Epidermal melanocyte (primary cell): ENCODE results near the gene SAMD4B.
"Not testable (repeated sequence)": the region's sequence is repeated elsewhere in the genome, so short reads cannot be mapped to it uniquely, and the experiment has no call there.

Source experiments
- DNase-seq: peaks from one replicate; pipeline ENCODE4 v3.0.0; 2011; ENCODE audit warnings: low spot score; ENCODE audit not compliant: insufficient read length

SAMD4B gene, protein sequence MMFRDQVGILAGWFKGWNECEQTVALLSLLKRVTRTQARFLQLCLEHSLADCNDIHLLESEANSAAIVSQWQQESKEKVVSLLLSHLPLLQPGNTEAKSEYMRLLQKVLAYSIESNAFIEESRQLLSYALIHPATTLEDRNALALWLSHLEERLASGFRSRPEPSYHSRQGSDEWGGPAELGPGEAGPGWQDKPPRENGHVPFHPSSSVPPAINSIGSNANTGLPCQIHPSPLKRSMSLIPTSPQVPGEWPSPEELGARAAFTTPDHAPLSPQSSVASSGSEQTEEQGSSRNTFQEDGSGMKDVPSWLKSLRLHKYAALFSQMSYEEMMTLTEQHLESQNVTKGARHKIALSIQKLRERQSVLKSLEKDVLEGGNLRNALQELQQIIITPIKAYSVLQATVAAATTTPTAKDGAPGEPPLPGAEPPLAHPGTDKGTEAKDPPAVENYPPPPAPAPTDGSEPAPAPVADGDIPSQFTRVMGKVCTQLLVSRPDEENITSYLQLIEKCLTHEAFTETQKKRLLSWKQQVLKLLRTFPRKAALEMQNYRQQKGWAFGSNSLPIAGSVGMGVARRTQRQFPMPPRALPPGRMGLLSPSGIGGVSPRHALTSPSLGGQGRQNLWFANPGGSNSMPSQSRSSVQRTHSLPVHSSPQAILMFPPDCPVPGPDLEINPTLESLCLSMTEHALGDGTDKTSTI

DNA sequence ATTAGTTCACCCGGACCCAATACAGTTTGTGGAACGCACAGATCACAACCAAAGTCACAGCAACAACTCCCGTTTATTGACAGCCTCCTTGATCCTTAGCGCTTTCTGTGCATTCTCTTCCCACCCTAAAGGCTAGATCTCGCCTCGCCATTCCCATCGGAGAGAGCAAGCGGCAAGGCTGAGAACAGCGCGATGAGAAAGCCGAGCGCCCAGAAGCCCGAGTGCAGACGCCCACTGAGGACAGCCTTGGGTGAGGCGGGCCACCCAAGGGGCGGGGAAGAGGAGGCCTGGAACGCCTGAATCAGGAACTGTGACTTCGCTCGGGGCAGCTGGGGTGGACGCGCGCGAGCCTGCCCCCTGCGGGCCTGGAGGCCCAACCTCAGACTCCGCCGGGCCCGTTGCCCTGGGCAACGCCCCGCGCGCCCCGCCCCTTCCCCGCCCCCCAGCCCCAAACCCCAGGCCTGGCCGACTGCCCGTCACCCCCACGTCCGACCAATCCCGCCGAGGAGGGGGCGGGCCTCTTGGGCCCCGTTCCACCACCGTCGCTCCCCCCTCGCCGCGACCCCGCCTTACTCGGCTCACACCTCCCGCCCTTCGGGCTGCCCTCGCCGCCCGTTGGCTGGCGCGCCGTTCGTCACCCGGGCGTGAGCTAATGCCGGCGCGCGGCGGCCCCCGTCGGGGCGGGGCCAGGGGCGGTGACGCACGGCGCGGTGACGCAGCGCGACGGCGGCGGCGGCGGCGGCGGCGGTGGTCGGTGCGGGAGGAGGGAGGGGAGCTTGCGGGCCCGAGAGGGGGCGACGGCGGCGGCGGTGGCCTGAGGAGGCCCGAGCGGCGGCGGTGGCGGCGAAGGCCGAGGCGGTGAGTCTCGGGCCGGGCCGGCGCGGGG lies at the start of gene SAMD4B:
SAMD4B (plus strand) TSS at position 703 of the 886 bp plus-strand sequence. CDS start 14,473 bp downstream, outside the sequence.
- peak; percentile 96 for DNase-seq

DNA sequence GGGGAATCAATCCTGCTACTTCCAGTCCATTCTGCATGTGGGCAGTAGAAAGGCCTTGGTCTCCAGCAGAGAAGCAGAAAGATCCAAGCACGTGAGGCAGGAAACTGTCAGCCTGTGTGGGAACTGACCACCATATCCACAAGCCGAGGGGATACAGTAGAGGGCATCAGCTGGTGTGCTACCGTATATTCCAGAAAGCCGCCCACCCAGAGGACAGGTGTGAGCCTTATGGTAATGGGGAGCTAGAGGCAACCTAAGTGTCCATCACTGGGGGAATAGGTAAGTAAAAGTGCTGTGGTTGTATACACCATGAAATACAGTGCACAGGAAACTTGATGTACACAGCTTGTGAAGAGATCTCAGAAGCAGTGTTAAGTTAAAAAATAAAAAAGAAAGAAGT lies 48.8 kb upstream of the SAMD4B start:
- no peak for DNase-seq

DNA sequence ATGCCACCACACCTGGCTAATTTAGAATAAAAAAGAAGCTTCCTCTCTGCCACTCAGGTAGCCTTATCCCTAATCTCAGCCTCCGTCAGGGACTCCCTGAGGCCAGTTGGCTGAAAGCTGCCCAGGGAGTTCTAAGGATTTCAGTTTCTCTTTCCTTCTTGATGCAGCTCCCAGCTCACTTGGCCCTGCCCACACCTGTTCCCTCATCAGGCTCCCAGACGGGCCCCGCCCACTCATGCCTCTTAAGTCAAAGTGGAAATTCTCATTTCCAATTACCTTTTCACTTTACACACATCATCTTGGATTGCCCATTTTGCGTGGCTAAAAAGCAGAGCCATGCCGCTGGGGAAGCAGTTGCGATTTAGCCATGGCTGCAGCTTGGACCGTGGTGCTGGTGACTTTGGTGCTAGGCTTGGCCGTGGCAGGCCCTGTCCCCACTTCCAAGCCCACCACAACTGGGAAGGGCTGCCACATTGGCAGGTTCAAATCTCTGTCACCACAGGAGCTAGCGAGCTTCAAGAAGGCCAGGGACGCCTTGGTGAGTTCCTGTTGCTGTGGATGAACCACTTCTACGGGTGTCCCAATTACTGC lies 46.1 kb upstream of the SAMD4B start, which contains the start of gene IFNL1:
IFNL1 (plus strand) TSS at position 353 of the 591 bp plus-strand sequence; CDS start at position 368, 15 bp downstream.
- no peak for DNase-seq

DNA sequence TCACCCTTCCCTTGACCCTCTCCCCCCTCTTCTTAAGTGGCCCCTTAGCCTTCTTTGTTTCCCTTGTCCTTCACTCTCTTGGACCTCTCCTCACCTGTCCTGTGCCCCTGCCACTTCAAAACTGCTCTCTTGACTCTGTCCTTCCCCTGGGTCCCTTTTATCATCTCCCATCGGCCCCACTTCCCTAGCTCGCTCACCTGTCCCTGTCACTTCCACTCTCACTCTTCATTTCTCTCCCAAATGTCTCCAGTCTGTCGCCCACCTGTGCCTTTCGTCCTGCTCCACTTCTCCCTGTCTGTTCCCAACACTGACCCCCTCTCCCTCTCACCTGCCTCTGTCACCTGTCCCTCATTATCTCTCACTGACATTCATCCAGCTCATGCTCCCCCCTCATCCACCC lies 45.3 kb upstream of the SAMD4B start:
- no peak for DNase-seq

DNA sequence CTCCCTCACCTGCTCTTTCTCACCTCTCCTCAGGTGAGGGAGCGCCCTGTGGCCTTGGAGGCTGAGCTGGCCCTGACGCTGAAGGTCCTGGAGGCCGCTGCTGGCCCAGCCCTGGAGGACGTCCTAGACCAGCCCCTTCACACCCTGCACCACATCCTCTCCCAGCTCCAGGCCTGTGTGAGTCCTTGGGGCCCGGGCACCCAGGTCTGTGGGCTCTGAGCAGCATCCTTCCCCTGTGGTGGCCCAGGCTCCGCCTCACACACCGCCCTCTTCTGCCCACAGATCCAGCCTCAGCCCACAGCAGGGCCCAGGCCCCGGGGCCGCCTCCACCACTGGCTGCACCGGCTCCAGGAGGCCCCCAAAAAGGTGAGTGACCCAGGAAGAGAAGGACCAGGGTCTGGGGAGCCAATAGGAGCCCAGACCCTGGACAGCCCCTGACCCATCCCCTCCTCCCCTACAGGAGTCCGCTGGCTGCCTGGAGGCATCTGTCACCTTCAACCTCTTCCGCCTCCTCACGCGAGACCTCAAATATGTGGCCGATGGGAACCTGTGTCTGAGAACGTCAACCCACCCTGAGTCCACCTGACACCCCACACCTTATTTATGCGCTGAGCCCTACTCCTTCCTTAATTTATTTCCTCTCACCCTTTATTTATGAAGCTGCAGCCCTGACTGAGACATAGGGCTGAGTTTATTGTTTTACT lies 44.1 kb upstream of the SAMD4B start:
- DNase-seq: no peak

DNA sequence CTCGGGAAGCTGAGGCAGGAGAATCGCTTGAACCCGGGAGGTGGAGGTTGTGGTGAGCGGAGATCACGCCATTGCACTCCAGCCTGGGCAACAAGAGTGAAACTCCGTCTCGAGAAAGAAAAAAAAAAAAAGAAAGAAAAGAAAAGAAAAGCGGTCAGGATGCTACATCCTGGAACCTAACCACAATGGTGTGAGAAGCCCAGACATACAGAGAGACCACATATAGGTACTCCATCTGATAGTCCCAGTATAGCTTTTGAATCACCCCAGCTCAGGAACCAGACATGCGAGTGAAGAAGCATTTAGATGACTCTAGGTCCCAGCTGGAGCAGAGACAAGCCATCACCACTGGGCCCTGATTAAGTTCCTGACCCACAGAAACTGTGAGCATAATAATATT lies 42.8 kb upstream of the SAMD4B start:
- no peak for DNase-seq

DNA sequence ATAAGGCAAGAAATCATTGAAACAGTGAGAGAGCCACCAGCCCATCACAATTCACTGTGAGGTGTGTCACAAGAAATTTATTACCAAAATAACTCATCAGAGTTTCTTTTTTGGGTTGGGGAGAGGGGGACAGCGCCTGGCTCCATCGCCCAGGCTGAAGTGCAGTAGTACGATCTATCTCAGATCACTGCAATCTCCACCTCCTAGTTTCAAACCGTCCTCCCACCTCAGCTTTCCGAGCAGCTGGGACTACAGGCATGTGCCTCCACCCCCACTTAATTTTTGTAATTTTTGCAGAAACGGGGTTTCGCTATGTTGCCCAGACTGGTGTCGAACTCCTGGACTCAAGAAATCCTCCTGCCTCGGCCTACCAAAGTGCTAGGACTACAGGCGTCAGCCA lies 42.4 kb upstream of the SAMD4B start:
- DNase-seq: no peak

DNA sequence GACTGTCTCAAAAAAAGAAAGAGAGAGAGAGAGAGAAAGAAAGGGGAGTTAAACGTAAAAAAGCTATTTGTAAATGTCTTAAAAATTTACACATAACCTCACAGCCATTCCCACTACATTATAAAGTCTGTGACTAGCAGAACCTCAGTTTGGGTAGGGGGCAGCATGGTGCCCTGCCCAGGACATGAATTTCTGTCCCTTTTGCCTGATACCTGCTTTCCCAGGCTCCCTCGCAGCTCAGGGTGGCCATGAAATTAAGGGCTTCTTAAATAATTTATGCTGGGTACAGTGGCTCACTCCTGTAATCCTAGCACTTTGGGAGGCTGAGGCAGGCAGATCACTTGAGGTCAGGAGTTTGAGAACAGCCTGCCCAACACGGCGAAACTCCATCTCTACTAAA lies 41.2 kb upstream of the SAMD4B start:
- no peak for DNase-seq

DNA sequence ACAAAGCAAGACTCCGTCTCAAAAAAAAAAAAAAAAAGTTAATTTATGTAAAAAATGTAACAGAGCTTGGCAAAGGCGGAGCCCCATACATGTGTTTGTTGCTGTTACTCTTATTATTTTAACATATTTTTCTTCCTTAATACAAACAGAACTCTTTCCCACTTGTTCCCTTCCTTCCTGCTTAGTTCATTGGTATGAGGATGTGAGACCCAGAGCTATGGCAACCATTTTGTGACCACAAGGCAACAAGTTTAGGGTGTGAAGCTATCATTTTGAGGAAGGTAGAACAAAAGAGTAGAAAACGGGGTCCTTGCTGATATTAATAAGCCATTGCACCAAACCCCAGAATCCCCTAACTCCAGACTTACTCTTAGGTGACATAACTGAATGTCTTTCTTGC lies 40.7 kb upstream of the SAMD4B start:
- DNase-seq: no peak

DNA sequence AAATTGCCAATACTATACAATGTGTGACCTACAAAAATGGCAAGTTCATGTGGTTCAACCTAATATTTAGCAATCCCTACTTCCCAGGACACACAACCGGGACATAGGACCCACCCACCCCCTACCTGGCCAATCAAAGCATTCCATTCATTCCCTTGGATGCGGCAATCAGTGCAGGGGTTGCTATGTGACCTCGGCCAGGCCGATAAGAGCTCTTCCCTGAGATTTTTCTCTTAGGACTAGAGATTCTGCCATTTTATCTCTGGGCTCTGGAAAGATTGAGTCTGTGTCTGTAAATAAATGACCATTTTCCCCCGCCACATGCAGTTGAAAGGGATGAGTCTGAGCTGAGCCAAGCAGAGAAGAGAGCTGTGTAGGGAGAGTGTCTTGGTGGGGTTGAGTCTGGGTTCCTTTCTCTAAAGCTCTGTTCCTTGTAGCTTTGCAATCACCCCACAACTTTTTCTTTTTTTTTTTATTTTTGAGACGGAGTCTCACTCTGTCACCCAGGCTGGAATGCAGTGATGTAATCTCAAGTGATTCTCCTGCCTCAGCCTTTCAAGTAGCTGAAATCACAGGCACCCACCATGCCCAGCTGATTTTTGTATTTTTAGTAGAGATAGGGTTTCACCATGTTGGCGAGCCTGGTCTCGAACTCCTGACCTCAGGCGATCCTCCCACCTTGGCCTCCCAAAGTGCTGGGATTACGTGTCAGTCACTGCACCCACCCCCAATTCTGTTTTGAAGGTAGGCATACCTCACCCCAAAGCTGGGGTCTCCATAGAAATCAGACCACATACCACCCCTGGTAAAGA lies 38.6 kb upstream of the SAMD4B start:
- no peak for DNase-seq

DNA sequence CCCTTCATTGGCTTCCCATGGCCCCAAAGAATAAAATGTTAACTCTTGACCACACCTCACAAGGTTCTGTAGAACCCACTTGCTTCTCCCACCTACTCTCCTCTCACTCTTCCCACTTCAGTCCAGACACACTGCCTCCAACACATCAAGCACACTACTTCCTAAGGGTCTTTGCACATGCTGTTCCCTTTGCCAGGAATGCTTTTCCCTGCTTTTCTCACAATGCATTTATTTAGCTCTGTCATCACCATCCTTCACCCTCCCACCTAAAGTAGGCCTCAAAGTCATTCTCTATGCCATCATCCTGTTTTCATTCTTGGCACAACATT lies 38.1 kb upstream of the SAMD4B start:
- no peak for DNase-seq

DNA sequence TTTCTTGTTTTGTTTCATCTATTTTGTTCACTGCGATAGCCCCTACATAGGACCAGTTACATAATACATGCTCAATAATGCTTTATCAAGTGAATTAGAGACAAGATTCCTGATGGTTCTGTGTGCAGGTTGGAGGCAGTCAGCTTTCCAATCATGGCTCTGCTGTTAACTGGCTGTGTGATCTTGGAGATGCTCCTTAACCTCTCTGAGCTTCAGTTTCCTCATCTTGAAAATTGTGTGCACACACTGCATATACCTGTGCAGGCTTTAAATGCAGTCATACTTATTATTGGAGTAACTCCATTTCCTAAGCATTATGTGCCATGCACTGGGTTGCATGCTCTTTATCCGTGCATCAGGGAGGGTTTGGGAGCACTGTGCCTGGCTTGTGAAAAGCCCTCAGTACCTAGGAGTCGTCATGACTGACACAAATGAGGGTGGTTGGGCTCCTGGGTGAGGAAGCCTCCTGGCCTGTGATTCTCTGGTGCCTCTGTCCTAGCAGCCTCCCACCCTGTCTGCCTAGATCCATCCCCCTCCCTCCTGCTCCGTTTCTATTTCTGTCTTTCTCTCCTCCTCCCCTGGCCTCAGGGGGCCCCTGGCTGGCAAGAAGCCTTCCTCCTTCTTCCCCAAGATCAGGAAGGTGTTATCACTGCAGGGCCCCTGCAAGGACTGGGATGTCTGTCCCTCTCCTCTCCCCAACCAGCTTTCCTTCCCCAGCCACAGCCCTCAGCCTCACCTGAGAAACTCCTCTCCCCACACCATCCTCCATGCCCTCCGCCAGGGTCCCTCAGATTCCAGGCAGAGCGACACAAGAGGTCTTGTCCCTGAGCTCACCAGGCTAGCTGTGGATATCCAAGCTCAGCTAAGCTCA lies 37.3 kb upstream of the SAMD4B start:
- no peak for DNase-seq

DNA sequence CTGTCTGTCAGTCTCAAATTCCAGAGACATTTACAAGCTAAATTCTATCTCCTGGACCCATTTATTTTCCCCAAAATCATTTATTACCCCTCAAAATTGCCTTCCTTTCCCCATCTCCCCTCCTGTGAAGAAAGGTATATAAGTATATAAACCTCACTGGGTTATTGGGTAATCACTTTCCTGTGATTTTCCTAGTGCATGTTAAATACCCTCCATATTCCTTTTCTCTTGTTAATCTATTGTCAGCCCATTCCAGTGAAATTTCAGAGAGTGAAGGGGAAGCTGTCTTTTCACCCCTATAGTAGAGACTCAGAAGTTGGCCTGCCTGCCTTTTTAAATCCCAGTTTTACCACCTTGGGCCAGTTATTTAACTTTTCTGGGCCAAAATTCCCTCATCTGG lies 36.1 kb upstream of the SAMD4B start:
- DNase-seq: no peak

DNA sequence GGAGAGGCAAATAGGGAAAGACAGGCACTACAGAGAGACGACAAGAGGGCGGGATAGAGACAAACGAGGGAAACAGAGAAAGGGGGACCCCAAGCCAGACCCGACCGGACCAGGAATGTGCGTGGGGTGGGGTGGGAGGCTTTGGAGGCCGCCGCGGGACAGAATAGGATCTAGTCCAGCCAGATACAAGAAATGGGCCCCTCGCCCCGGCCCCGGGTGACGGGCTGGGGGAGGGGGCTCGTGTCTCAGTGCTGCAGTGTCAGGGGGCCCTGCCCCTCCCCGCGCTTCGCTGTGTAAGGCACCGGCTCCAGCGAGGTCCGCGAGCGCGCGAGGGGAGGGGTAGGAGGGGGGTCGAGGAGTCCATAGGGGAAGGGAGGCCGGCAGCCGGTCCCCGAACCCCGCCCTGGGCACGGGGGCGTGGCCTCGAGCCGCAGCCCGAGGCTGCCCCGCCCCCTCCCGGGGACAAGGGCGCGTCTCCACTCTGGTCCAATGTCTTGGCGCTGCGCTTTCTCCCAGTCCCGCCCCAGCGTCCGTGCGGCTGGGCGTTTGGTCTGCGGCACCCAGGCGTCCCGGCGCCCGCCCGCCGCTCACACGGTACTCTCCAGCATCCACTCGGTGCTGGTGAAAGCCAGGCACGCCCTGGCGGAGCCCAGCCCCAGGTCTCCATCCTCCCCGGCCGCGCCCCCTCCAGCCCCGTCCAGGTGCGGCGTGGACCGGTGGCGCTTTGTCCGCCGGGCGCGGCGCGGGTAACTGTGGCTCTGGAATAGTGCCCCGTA lies 35.0 kb upstream of the SAMD4B start:
- DNase-seq: no peak

DNA sequence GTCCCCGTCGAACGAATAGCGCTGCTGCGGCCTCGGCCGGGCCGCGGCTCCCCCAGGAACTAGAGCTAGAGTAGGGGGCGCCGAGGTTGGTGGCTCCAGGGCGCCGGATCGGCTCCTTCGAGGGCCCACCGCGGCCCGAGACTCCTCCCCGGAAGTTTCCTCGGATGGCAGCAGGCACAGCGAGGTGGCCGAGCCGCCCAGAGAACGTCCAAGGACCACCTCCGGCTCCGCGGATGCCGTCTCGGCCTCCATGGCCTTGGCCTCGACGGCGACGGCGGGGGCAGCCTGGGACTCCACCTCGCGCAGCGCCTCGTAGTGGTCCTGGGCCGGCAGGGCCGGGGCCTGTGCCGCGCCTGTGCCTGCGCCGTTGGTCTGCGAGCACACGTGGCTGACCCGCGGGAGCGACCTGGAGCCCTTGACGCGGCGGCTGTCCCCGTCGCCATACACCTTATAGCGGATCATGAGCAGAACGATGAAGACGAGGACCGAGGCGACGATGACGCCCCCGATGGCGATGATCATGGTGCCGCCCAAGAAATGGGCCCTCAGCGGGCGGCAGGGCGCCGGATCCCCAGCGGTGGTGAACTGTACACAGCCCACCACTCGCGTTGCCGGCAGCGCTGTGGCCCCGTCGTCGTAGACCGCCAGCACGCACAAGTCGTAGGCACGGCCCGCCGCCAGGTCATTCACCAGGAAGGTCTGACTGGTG lies 34.2 kb upstream of the SAMD4B start:
- no peak for DNase-seq

DNA sequence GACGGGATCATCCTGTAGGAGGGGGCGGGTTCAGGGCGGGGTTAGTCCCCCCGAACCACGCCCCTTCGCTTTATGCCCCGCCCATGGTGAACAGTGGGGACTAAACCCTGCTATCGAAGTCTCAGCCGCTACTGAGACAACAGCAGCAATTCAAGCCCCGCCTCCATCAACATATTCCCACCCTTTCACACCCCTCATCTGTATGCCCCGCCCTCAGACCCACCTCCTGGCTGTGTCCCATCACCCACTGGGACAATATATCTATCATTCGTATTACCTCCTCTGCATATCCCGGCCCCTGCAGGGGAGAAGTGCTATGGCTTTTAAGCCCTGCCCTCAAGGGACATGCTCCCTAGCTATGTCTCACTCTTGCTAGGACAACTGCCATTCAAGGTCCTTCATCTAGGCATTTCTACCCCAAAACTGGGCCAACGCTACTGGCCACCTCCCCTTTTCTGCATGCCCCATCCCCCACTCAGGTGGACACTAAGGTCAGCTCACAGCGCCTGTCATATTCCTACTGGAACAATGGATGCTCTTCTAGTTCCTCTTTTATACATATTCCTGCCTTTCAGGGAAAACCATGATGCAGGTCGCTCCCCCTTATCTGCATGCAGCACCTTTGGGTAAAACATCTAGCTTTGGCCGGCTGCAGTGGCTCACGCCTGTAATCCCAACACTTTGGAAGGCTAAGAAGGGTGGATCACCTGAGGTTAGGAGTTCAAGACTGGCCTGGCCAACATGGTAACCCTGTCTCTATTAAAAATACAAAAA lies 33.5 kb upstream of the SAMD4B start:
- no peak for DNase-seq

DNA sequence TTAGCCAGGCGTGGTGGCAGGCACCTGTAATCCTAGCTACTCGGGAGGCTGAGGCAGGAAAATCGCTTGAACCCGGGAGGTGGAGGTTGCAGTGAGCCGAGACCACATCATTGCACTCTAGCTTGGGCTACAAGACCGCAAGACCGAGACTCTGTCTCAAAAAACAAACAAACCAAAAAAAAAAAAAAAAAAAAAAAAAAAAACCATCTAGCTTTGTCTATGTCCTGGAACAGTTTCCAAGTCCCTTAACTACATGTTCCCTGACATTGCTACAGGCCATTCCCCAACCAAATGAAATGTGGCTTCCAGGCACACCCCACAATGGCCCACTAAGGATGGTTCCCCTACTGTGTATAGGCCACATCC lies 32.9 kb upstream of the SAMD4B start:
- not testable (repeated sequence) for DNase-seq
